ENCODE measurements around the gene INSL6.

INSL6 gene

GRCh38 chr9:5205071-5205470 lies 19.6 kb upstream of the INSL6 start:
- no peaks in the 10 kb centered on the region for H3K27me3 ChIP-seq (ENCODE audit: insufficient read depth, poor library complexity, severe bottlenecking)
- TF ChIP-seq SPI1 (IDR thresholded peaks at IDR 0.05; ENCODE audit: borderline replicate concordance, low read depth) = peak; percentile 97
- TF ChIP-seq GABPA (IDR thresholded peaks at IDR 0.05; ENCODE audit: low read depth) = no peak
- H3K27ac ChIP-seq (replicated peaks) = no peak overlapping the region
- DNase-seq (ENCODE audit: low read depth in 1 of 2, low spot score in 1 of 2) = no peak
- H3K4me3 ChIP-seq (replicated peaks; ENCODE audit: insufficient read depth, low read length) = no peak overlapping the region

- TF ChIP-seq SPI1 (IDR thresholded peaks at IDR 0.05; ENCODE audit: borderline replicate concordance, low read depth) (no peak), POLR2AphosphoS5 (IDR thresholded peaks at IDR 0.05; ENCODE audit: low read depth) (no peak), GABPA (IDR thresholded peaks at IDR 0.05; ENCODE audit: low read depth) (no peak), REST (IDR thresholded peaks at IDR 0.05; ENCODE audit: insufficient replicate concordance, low read depth) (no peak), CTCF (IDR thresholded peaks at IDR 0.05; ENCODE audit: insufficient read depth, low read length) (no peak)
- Histone ChIP-seq H3K27ac (replicated peaks) (no peak overlapping the region), H3K4me3 (replicated peaks; ENCODE audit: insufficient read depth, low read length) (no peak overlapping the region), H3K27me3 (ENCODE audit: insufficient read depth, poor library complexity, severe bottlenecking) (no peaks in the 10 kb centered on the region)
- no peak for DNase-seq (ENCODE audit: low read depth in 1 of 2, low spot score in 1 of 2)
Observed at GRCh38 chr9:5195463-5195862, 10.0 kb upstream of the INSL6 start.

- TF ChIP-seq REST (IDR thresholded peaks at IDR 0.05; ENCODE audit: insufficient replicate concordance, low read depth) (no peak), GABPA (IDR thresholded peaks at IDR 0.05; ENCODE audit: low read depth) (no peak)
- no peak for DNase-seq (ENCODE audit: low read depth in 1 of 2, low spot score in 1 of 2)
- no peaks in the 10 kb centered on the region for H3K27me3 ChIP-seq (ENCODE audit: insufficient read depth, poor library complexity, severe bottlenecking)
- no peak overlapping the region for H3K4me3 ChIP-seq (replicated peaks; ENCODE audit: insufficient read depth, low read length)
- H3K27ac ChIP-seq (replicated peaks) = no peak overlapping the region
Observed at GRCh38 chr9:5193345-5193744, 7.9 kb upstream of the INSL6 start.

- DNase-seq (ENCODE audit: low read depth in 1 of 2, low spot score in 1 of 2) = no peak
- TF ChIP-seq CTCF (IDR thresholded peaks at IDR 0.05; ENCODE audit: insufficient read depth, low read length) (no peak), SPI1 (IDR thresholded peaks at IDR 0.05; ENCODE audit: borderline replicate concordance, low read depth) (no peak), GABPA (IDR thresholded peaks at IDR 0.05; ENCODE audit: low read depth) (no peak), REST (IDR thresholded peaks at IDR 0.05; ENCODE audit: insufficient replicate concordance, low read depth) (no peak), POLR2AphosphoS5 (IDR thresholded peaks at IDR 0.05; ENCODE audit: low read depth) (no peak)
- H3K27me3 ChIP-seq (ENCODE audit: insufficient read depth, poor library complexity, severe bottlenecking) = no peaks in the 10 kb centered on the region
- no peak overlapping the region for H3K27ac ChIP-seq (replicated peaks)
- H3K4me3 ChIP-seq (replicated peaks; ENCODE audit: insufficient read depth, low read length) = no peak overlapping the region
Observed at GRCh38 chr9:5191985-5192384, 6.5 kb upstream of the INSL6 start.
